Endothelial cell (in vitro differentiated cells): ENCODE data around the gene INF2. TPM values are rescaled to one million over a fixed set of nuclear protein-coding genes. Genes with fewer than 3 reads are reported as not detected.

Source experiments
- DNase-seq: peaks from one replicate; pipeline ENCODE4 v3.0.0; 2021; ENCODE audit warnings: low spot score
- H3K27ac Mint-ChIP-seq: one replicate; pipeline ENCODE4 v1.8.0; 2021; ENCODE audit warnings: mixed read lengths, inconsistent platforms; ENCODE audit not compliant: unreplicated experiment
- H3K27me3 Mint-ChIP-seq: one replicate; pipeline ENCODE4 v1.8.0; 2021; ENCODE audit warnings: mild to moderate bottlenecking, moderate library complexity, mixed read lengths, inconsistent platforms; ENCODE audit not compliant: unreplicated experiment
- H3K36me3 Mint-ChIP-seq: one replicate; pipeline ENCODE4 v1.8.0; 2021; ENCODE audit warnings: mild to moderate bottlenecking, low read depth, mixed read lengths, inconsistent platforms; ENCODE audit not compliant: unreplicated experiment
- H3K4me1 Mint-ChIP-seq: one replicate; pipeline ENCODE4 v1.8.0; 2021; ENCODE audit warnings: mild to moderate bottlenecking, mixed read lengths, inconsistent platforms; ENCODE audit not compliant: unreplicated experiment
- H3K4me3 Mint-ChIP-seq: one replicate; pipeline ENCODE4 v1.8.0; 2021; ENCODE audit warnings: mild to moderate bottlenecking, mixed read lengths, inconsistent platforms; ENCODE audit not compliant: unreplicated experiment
- H3K9me3 Mint-ChIP-seq: one replicate; pipeline ENCODE4 v1.8.0; 2021; ENCODE audit warnings: mixed read lengths, inconsistent platforms; ENCODE audit not compliant: unreplicated experiment
- total RNA-seq: library from RNA; stranded (reverse); fragmentation: NEBNext Ultra II Directional; extraction: Animal tissue kit (Norgen Biotek cat#: 25700); gene quantifications from one replicate; pipeline ENCODE4 v1.2.1, GENCODE V29; 2021; ENCODE audit not compliant: unreplicated experiment
- TF ChIP-seq, protein P1 (sequence below): fragments of 200-600 bp; sonication (generic); IDR thresholded peaks from one replicate; pipeline ENCODE4 v1.5.0; 2021; ENCODE audit warnings: antibody characterized with exemption; ENCODE audit not compliant: unreplicated experiment

INF2 gene
- total RNA-seq, 1 donor from 2014 or later: 97.2 TPM

DNA sequence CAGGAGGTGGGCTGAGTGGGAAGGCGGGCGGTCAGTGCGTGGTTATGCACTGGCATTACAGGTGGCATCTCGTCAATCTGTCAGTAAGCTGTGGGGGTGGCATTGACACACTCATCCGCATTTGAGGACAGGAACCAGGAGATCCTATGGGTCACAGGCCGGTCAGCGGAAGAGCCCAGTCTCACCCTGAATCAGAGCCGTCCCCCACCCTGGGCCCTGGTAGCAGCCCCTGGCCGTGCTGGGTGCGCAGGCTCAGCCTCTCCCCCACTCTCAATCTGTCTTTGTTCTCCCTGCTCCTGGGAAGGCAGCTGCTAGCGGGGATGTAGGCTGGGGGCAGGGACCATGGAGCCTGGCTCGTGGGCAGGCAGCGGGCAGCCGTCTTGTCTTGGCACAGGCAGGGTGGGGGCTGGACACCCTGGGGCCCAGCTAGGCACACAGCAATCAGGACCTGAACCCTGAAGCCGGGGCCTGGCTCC, 5.1 kb downstream of the INF2 start:
- no peaks in the 10 kb centered on the region for H3K9me3 Mint-ChIP-seq

DNA sequence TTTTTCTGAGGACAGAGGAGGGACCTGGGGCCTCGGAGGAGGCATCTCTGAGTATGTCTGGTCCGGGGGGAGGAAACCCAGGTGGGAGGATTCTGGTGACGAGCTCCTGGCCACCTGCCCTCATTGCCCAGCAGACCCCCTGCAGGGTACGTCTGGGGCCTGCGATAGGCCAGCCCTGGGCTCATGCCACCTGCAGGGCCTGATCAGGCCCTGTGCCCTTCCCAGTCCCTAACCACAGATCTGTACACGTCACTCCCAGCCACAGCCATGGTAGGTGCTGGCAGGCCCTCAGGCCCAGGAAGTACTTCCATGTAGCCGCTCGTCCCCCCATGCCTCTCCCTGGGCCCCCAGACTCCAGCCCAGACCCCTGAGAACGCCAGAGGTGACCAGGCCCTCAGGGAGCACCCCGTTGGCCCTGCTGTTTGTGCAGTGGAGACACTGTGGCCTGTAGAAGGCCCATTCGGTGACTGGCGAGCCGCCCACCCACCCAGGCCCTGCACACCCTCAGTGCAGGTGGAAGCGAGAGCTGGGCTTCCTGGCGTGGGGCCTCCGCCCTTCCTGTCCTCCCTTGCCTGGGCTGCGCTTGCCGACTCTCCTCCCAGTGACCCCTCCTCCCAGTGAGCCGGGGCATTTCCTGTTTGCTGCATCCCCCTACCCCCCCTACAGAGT, 5.7 kb downstream of the INF2 start:
- DNase-seq: peak; percentile 41

More for the DNA sequence above, 5.1 kb downstream of the INF2 start:
- Mint-ChIP-seq H3K27ac (no peak overlapping the region), H3K36me3 (peaks cover 5% of the 10 kb centered on the region), H3K27me3 (peaks cover 7% of the 10 kb centered on the region), H3K4me3 (no peak overlapping the region), H3K4me1 (peaks cover 14% of the 10 kb centered on the region)
- TF ChIP-seq, protein P1, sequence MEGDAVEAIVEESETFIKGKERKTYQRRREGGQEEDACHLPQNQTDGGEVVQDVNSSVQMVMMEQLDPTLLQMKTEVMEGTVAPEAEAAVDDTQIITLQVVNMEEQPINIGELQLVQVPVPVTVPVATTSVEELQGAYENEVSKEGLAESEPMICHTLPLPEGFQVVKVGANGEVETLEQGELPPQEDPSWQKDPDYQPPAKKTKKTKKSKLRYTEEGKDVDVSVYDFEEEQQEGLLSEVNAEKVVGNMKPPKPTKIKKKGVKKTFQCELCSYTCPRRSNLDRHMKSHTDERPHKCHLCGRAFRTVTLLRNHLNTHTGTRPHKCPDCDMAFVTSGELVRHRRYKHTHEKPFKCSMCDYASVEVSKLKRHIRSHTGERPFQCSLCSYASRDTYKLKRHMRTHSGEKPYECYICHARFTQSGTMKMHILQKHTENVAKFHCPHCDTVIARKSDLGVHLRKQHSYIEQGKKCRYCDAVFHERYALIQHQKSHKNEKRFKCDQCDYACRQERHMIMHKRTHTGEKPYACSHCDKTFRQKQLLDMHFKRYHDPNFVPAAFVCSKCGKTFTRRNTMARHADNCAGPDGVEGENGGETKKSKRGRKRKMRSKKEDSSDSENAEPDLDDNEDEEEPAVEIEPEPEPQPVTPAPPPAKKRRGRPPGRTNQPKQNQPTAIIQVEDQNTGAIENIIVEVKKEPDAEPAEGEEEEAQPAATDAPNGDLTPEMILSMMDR: no peak
- DNase-seq: no peak

DNA sequence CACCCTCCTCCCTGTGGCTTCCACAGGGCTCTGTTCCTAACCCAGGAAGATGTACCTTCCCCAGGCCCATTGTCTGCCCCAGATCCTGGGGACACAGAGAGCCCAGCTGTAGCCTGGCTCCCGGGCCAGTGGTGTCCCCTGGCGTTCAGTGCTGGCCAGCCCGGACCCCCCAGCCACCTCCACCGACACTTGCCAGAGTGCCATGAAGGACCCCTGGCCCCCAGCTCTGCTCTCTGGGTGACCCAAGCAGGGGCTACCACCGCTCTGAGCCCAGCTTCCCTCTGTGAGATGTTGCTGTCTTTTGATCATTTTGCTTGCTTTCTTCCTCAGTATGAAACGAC, 6.2 kb downstream of the INF2 start:
- TF ChIP-seq, protein P1: no peak
- Mint-ChIP-seq H3K36me3 (peaks cover 5% of the 10 kb centered on the region), H3K4me3 (peak overlapping the region; percentile 57), H3K27ac (peak overlapping the region; percentile 40), H3K4me1 (peaks cover 18% of the 10 kb centered on the region), H3K27me3 (peaks cover 9% of the 10 kb centered on the region), H3K9me3 (no peaks in the 10 kb centered on the region)
- no peak for DNase-seq

More for the DNA sequence above, 5.7 kb downstream of the INF2 start:
- H3K4me1 Mint-ChIP-seq: peaks cover 14% of the 10 kb centered on the region
- H3K36me3 Mint-ChIP-seq: peaks cover 5% of the 10 kb centered on the region
- H3K27me3 Mint-ChIP-seq: peaks cover 7% of the 10 kb centered on the region
- no peaks in the 10 kb centered on the region for H3K9me3 Mint-ChIP-seq
- H3K4me3 Mint-ChIP-seq: no peak overlapping the region
- TF ChIP-seq, protein P1: no peak
- no peak overlapping the region for H3K27ac Mint-ChIP-seq

DNA sequence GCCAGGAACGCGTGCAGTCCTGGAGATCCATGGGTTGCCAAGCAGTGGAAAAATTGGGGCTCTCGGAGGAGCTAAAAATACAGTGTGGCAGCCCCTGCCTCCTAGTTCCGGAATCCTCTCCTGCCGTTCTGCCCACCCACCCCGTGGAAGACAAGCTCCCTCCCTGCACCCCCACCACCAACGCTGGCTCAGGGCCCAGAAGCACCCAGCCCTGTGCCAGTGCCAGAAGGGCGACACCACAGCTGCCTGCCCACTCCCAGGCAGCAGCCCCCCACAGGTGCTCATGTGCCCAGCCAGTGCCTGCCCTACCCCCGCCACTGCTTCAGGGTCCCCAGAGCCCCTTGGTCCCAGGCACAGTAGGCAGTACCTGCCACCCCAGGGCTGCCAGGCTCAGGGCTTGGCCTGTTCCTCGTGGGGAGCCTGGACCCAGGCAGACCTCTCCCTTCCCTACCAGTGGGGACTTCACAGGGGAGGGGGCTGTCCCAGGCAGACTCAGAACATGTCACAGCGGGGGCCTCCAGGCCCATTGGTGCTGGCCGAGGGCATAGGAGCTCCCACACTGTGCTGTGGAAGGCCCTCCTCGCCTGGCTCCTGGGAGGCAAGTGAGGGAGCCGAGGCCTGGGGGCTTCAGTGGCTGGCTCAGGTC, 7.4 kb downstream of the INF2 start:
- H3K36me3 Mint-ChIP-seq: peaks cover 5% of the 10 kb centered on the region
- H3K4me3 Mint-ChIP-seq: no peak overlapping the region

More for the DNA sequence above, 7.4 kb downstream of the INF2 start:
- Mint-ChIP-seq H3K4me1 (peaks cover 16% of the 10 kb centered on the region), H3K27ac (no peak overlapping the region), H3K9me3 (no peaks in the 10 kb centered on the region), H3K27me3 (peaks cover 9% of the 10 kb centered on the region)
- no peak for DNase-seq
- TF ChIP-seq, protein P1: no peak
